Astrocyte (in vitro differentiated cells and primary cell): Measurements from ENCODE around the gene CPNE4. TPM values are rescaled to one million over a fixed set of nuclear protein-coding genes. Genes with fewer than 3 reads are reported as not detected.

Source experiments
- DNase-seq: peaks from one replicate; pipeline ENCODE4 v3.0.0-alpha.2; 2010; ENCODE audit warnings: low read depth
- FAIRE-seq: peaks from 2 replicates; lab custom pipeline; 2011; peaks lifted over from hg19 to GRCh38; lab: Jason Lieb, UNC
- H2AFZ ChIP-seq: 2 replicates; pipeline ENCODE4 v1.6.0; 2012; ENCODE audit warnings: low read depth, low read length, inconsistent platforms
- H3K27ac ChIP-seq: 2 replicates; pipeline ENCODE4 v1.5.1; 2011; ENCODE audit warnings: low read depth, low read length, inconsistent platforms
- H3K27me3 ChIP-seq: 2 replicates; pipeline ENCODE4 v1.6.0; 2011; ENCODE audit warnings: low read length, inconsistent platforms; ENCODE audit not compliant: insufficient read depth
- H3K36me3 ChIP-seq: 2 replicates; pipeline ENCODE4 v1.5.1; 2011; ENCODE audit warnings: low read length, inconsistent platforms; ENCODE audit not compliant: insufficient read depth
- H3K4me1 ChIP-seq: 2 replicates; pipeline ENCODE4 v1.5.1; 2011; ENCODE audit warnings: low read length, inconsistent platforms; ENCODE audit not compliant: insufficient read depth
- H3K4me2 ChIP-seq: 2 replicates; pipeline ENCODE4 v1.6.0; 2012; ENCODE audit warnings: low read length, inconsistent platforms
- H3K4me3 ChIP-seq: 2 replicates; pipeline ENCODE4 v1.5.1; 2011; ENCODE audit warnings: low read depth, mild to moderate bottlenecking, low read length, inconsistent platforms; ENCODE audit not compliant: insufficient read depth
- H3K79me2 ChIP-seq: 2 replicates; pipeline ENCODE4 v1.6.0; 2012; ENCODE audit warnings: mild to moderate bottlenecking, low read length, inconsistent platforms; ENCODE audit not compliant: insufficient read depth
- H3K9ac ChIP-seq: 2 replicates; pipeline ENCODE4 v1.6.0; 2012; ENCODE audit warnings: mild to moderate bottlenecking, low read length, inconsistent platforms
- H3K9me3 ChIP-seq: 2 replicates; pipeline ENCODE4 v1.5.1; 2012; ENCODE audit warnings: low read depth, mild to moderate bottlenecking, low read length, inconsistent platforms; ENCODE audit not compliant: insufficient read depth
- H4K20me1 ChIP-seq: 2 replicates; pipeline ENCODE4 v1.6.0; 2012; ENCODE audit warnings: low read length, inconsistent platforms; ENCODE audit not compliant: insufficient read depth
- H3K27ac Mint-ChIP-seq: one replicate; pipeline ENCODE4 v1.8.0; 2021; ENCODE audit warnings: mild to moderate bottlenecking, mixed read lengths; ENCODE audit not compliant: unreplicated experiment
- H3K27me3 Mint-ChIP-seq: one replicate; pipeline ENCODE4 v1.8.0; 2021; ENCODE audit warnings: low read depth, mixed read lengths; ENCODE audit not compliant: unreplicated experiment
- H3K36me3 Mint-ChIP-seq: one replicate; pipeline ENCODE4 v1.8.0; 2021; ENCODE audit warnings: low read depth, mixed read lengths; ENCODE audit not compliant: unreplicated experiment
- H3K4me1 Mint-ChIP-seq: one replicate; pipeline ENCODE4 v1.8.0; 2021; ENCODE audit warnings: low read depth, mixed read lengths; ENCODE audit not compliant: unreplicated experiment
- H3K4me3 Mint-ChIP-seq: one replicate; pipeline ENCODE4 v1.8.0; 2021; ENCODE audit warnings: mild to moderate bottlenecking, moderate library complexity, mixed read lengths; ENCODE audit not compliant: unreplicated experiment
- H3K9me3 Mint-ChIP-seq: one replicate; pipeline ENCODE4 v1.8.0; 2021; ENCODE audit warnings: mild to moderate bottlenecking, mixed read lengths; ENCODE audit not compliant: unreplicated experiment
- CTCF ChIP-seq: IDR thresholded peaks from 2 replicates; pipeline ENCODE4 v1.5.1; 2011; ENCODE audit warnings: low read depth, mild to moderate bottlenecking, inconsistent platforms, low read length, moderate library complexity; ENCODE audit not compliant: insufficient read depth
- EZH2 ChIP-seq: IDR thresholded peaks from 2 replicates; pipeline ENCODE4 v1.6.1; 2012; ENCODE audit warnings: mild to moderate bottlenecking, low read length, inconsistent platforms; ENCODE audit not compliant: insufficient read depth
- total RNA-seq: library from RNA; stranded (reverse); gene quantifications from 2 replicates; pipeline ENCODE4 v1.2.1, GENCODE V29; 2021

Gene CPNE4
- total RNA-seq, 1 donor from 2014 or later, result 0.68 TPM

GRCh38 chr3:131535131-131535530 is 499.7 kb downstream of the CPNE4 start:
- H3K27ac ChIP-seq, result no peak overlapping the region
- H3K4me1 ChIP-seq, result no peaks in the 10 kb centered on the region
- H4K20me1 ChIP-seq, result no peaks in the 10 kb centered on the region
- H3K27me3 ChIP-seq, result no peaks in the 10 kb centered on the region
- H3K4me3 Mint-ChIP-seq, result no peak overlapping the region
- peaks cover 5% of the 10 kb centered on the region for H3K4me1 Mint-ChIP-seq
- no peaks in the 10 kb centered on the region for H3K9me3 ChIP-seq
- no peaks in the 10 kb centered on the region for H3K36me3 ChIP-seq
- DNase-seq (peak; percentile 44), FAIRE-seq (no peak)
- H3K4me3 ChIP-seq, result no peak overlapping the region
- H3K9ac ChIP-seq, result no peak overlapping the region
- H2AFZ ChIP-seq, result no peak overlapping the region
- no peaks in the 10 kb centered on the region for H3K36me3 Mint-ChIP-seq
- no peak overlapping the region for H3K4me2 ChIP-seq
- H3K27me3 Mint-ChIP-seq, result no peaks in the 10 kb centered on the region
- H3K27ac Mint-ChIP-seq, result no peak overlapping the region
- no peaks in the 10 kb centered on the region for H3K79me2 ChIP-seq
- TF ChIP-seq CTCF (no peak), EZH2 (no peak)
- H3K9me3 Mint-ChIP-seq, result peaks cover 2% of the 10 kb centered on the region

GRCh38 chr3:131532645-131533044 is 502.2 kb downstream of the CPNE4 start:
- Mint-ChIP-seq H3K27me3 (peaks cover 3% of the 10 kb centered on the region), H3K4me1 (no peaks in the 10 kb centered on the region), H3K4me3 (no peak overlapping the region), H3K27ac (no peak overlapping the region), H3K9me3 (no peaks in the 10 kb centered on the region), H3K36me3 (no peaks in the 10 kb centered on the region)
- H3K79me2 ChIP-seq, result no peaks in the 10 kb centered on the region
- no peak overlapping the region for H3K4me2 ChIP-seq
- no peak overlapping the region for H3K27ac ChIP-seq
- no peaks in the 10 kb centered on the region for H3K9me3 ChIP-seq
- no peak overlapping the region for H3K4me3 ChIP-seq
- H3K36me3 ChIP-seq, result no peaks in the 10 kb centered on the region
- no peak for DNase-seq
- H4K20me1 ChIP-seq, result no peaks in the 10 kb centered on the region
- no peak overlapping the region for H2AFZ ChIP-seq
- TF ChIP-seq CTCF (no peak), EZH2 (no peak)
- no peaks in the 10 kb centered on the region for H3K27me3 ChIP-seq
- no peak for FAIRE-seq
- H3K9ac ChIP-seq, result no peak overlapping the region
- H3K4me1 ChIP-seq, result no peaks in the 10 kb centered on the region

GRCh38 chr3:131530843-131531242 is 504.0 kb downstream of the CPNE4 start:
- peaks cover 3% of the 10 kb centered on the region for H3K27me3 Mint-ChIP-seq
- no peaks in the 10 kb centered on the region for H3K27me3 ChIP-seq
- H3K27ac ChIP-seq, result no peak overlapping the region
- no peaks in the 10 kb centered on the region for H4K20me1 ChIP-seq
- H3K4me3 ChIP-seq, result no peak overlapping the region
- no peak for TF ChIP-seq CTCF
- DNase-seq (no peak), FAIRE-seq (no peak)
- H3K4me1 Mint-ChIP-seq, result no peaks in the 10 kb centered on the region
- peaks cover 7% of the 10 kb centered on the region for H3K4me1 ChIP-seq
- no peak overlapping the region for H3K4me3 Mint-ChIP-seq
- H3K4me2 ChIP-seq, result no peak overlapping the region
- no peaks in the 10 kb centered on the region for H3K9me3 Mint-ChIP-seq
- H3K27ac Mint-ChIP-seq, result no peak overlapping the region
- H3K9me3 ChIP-seq, result no peaks in the 10 kb centered on the region
- H3K36me3 ChIP-seq, result no peaks in the 10 kb centered on the region
- no peak overlapping the region for H3K9ac ChIP-seq
- no peaks in the 10 kb centered on the region for H3K36me3 Mint-ChIP-seq
- no peaks in the 10 kb centered on the region for H3K79me2 ChIP-seq
- no peak overlapping the region for H2AFZ ChIP-seq
